Neural cell (in vitro differentiated cells): ENCODE measurements around the gene ZNF483.

ENCODE experiments used
- CTCF ChIP-seq: fragments of 450-650 bp; IDR thresholded peaks from 2 replicates; pipeline ENCODE4 v1.5.1; 2014; ENCODE audit warnings: antibody characterized with exemption, mild to moderate bottlenecking, moderate library complexity; ENCODE audit not compliant: poor library complexity, severe bottlenecking
- EZH2 ChIP-seq: fragments of 200-600, 300-800 bp; shearing (Covaris generic), sonication (generic); IDR thresholded peaks from 2 replicates; pipeline ENCODE4 v1.6.1; 2014; ENCODE audit warnings: antibody characterized with exemption, low read length, borderline replicate concordance, mild to moderate bottlenecking; ENCODE audit not compliant: insufficient read depth, poor library complexity, severe bottlenecking
- MXI1 ChIP-seq: fragments of 450-650 bp; conservative IDR thresholded peaks from 2 replicates; pipeline ENCODE4 v1.6.1; 2014; ENCODE audit warnings: antibody characterized with exemption, mild to moderate bottlenecking; ENCODE audit not compliant: poor library complexity, severe bottlenecking
- SMC3 ChIP-seq: fragments of 450-650 bp; conservative IDR thresholded peaks from 2 replicates; pipeline ENCODE4 v1.6.1; 2014; ENCODE audit warnings: antibody characterized with exemption, mild to moderate bottlenecking, moderate library complexity; ENCODE audit not compliant: poor library complexity
- TAF1 ChIP-seq: IDR thresholded peaks from 2 replicates; pipeline ENCODE4 v1.6.1; 2012; ENCODE audit warnings: low read depth

- TF ChIP-seq CTCF (no peak), SMC3 (no peak), MXI1 (no peak), EZH2 (no peak), TAF1 (no peak)
Observed at GRCh38 chr9:111588846-111589245, 63.9 kb downstream of the ZNF483 start.
